GM12878 (cell line): Measurements from ENCODE around the gene CAMK2A.

ENCODE experiments used
- CEBPB ChIP-seq, 2 experiments: fragments of 150-350 bp in 1 of 2; IDR thresholded peaks; 2 replicates each; pipeline ENCODE4 v1.6.1; 2012 to 2014; ENCODE audit warnings: low read depth in 2 of 2, low read length in 2 of 2, borderline replicate concordance in 1 of 2, inconsistent platforms in 1 of 2
- EP300 ChIP-seq, 2 experiments: fragments of 150-350 bp in 1 of 2; IDR thresholded peaks; 2 replicates each; pipeline ENCODE4 v1.6.1; 2011 to 2012; ENCODE audit warnings: low read depth in 2 of 2, low read length in 2 of 2, borderline replicate concordance in 1 of 2, improper control_type of control experiment in 1 of 2, inconsistent platforms in 1 of 2; ENCODE audit not compliant: control insufficient read depth in 1 of 2
- FOS ChIP-seq: IDR thresholded peaks from 3 replicates; pipeline ENCODE4 v1.6.1; 2011; ENCODE audit warnings: borderline replicate concordance; ENCODE audit not compliant: insufficient read length; ENCODE audit errors: extremely low read depth
- GABPA ChIP-seq: IDR thresholded peaks from 2 replicates; pipeline ENCODE4 v1.6.1; 2014; ENCODE audit warnings: antibody characterized with exemption, low read depth, mild to moderate bottlenecking, inconsistent platforms
- HDAC6 ChIP-seq: fragments of 200-600 bp; sonication (generic); IDR thresholded peaks from one replicate; pipeline ENCODE4 v1.8.0; 2017; ENCODE audit warnings: antibody characterized with exemption; ENCODE audit not compliant: unreplicated experiment
- MYC ChIP-seq: IDR thresholded peaks from 2 replicates; pipeline ENCODE4 v1.6.1; 2011; ENCODE audit warnings: mild to moderate bottlenecking, low read length, moderate library complexity, inconsistent platforms; ENCODE audit not compliant: insufficient read depth, insufficient replicate concordance, insufficient read length, severe bottlenecking
- SIX5 ChIP-seq: IDR thresholded peaks from 2 replicates; pipeline ENCODE4 v1.6.1; 2011; ENCODE audit warnings: mild to moderate bottlenecking, low read depth, low read length, moderate library complexity; ENCODE audit not compliant: severe bottlenecking
- ZNF24 ChIP-seq: fragments of 450-650 bp; IDR thresholded peaks from 2 replicates; pipeline ENCODE4 v1.6.1; 2017; ENCODE audit warnings: antibody characterized with exemption, mild to moderate bottlenecking
- TF ChIP-seq, protein P1 (sequence below), 3 experiments: IDR thresholded peaks in 2 of 3; conservative IDR thresholded peaks in 1 of 3; 2 replicates each; pipeline ENCODE4 v1.5.1; 2011; ENCODE audit warnings: low read depth in 3 of 3, low read length in 3 of 3, mild to moderate bottlenecking in 3 of 3, control low read depth in 2 of 3, moderate library complexity in 2 of 3, inconsistent platforms in 1 of 3, mixed read lengths in 1 of 3; ENCODE audit not compliant: control insufficient read depth in 2 of 3, insufficient read depth in 1 of 3; ENCODE audit errors: extremely low read depth in 1 of 3

DNA sequence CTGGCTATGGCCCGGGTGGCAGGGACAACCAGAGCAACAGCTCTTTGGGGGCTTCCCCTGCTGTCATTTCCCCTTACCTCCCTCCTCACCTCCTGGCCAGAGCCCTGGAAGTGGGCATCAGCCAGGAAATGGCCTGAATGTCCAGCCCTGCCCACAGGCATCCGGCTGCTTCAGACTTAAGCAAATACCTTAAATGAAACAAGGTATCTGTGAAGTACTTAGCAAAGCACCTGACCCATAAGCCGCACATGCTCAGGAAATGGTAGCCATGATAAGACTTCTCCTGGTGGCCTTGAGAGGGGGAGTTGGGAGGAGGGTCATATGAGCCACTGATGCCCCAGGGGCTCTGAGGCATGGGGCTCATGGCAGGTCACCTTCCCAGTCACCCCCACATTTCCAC is 43.8 kb downstream of the CAMK2A start:
- TF ChIP-seq, protein P1, sequence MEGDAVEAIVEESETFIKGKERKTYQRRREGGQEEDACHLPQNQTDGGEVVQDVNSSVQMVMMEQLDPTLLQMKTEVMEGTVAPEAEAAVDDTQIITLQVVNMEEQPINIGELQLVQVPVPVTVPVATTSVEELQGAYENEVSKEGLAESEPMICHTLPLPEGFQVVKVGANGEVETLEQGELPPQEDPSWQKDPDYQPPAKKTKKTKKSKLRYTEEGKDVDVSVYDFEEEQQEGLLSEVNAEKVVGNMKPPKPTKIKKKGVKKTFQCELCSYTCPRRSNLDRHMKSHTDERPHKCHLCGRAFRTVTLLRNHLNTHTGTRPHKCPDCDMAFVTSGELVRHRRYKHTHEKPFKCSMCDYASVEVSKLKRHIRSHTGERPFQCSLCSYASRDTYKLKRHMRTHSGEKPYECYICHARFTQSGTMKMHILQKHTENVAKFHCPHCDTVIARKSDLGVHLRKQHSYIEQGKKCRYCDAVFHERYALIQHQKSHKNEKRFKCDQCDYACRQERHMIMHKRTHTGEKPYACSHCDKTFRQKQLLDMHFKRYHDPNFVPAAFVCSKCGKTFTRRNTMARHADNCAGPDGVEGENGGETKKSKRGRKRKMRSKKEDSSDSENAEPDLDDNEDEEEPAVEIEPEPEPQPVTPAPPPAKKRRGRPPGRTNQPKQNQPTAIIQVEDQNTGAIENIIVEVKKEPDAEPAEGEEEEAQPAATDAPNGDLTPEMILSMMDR (IDR thresholded peaks at IDR 0.05 in 2 of 3, conservative IDR thresholded peaks at IDR 0.05 in 1 of 3; ENCODE audit: control insufficient read depth in 2 of 3, extremely low read depth in 1 of 3, insufficient read depth in 1 of 3, low read depth in 3 of 3, low read length in 3 of 3) = no peak
- no peak for TF ChIP-seq CEBPB (IDR thresholded peaks at IDR 0.05; ENCODE audit: borderline replicate concordance in 1 of 2, low read depth in 2 of 2, low read length in 2 of 2)
- TF ChIP-seq HDAC6 = no peak
- TF ChIP-seq FOS = no peak
- TF ChIP-seq EP300 (IDR thresholded peaks at IDR 0.05; ENCODE audit: borderline replicate concordance in 1 of 2, control insufficient read depth in 1 of 2, low read depth in 2 of 2, low read length in 2 of 2) = no peak
- no peak for TF ChIP-seq SIX5
- TF ChIP-seq MYC = no peak
- TF ChIP-seq ZNF24 = no peak
- no peak for TF ChIP-seq GABPA
